ENCODE results near the gene INTS3. TPM values are rescaled to one million over a fixed set of nuclear protein-coding genes. Genes with fewer than 3 reads are reported as not detected.

The INTS3 gene
- total and polyA plus RNA-seq, 9 of the 15 experiments (the other 6 are each of a cell fraction or from before 2014, with no cell fraction given) = 6.3 to 24.1 (median 14.3) TPM

GRCh38 chr1:153790966-153791647 lies 63.3 kb downstream of the INTS3 start (continued):
- peak; percentile 81 for TF ChIP-seq CEBPG (CRISPR knock-in tag; IDR thresholded peaks at IDR 0.05)
- TF ChIP-seq CEBPG (tag; conservative IDR thresholded peaks at IDR 0.05 in 1 of 2, IDR thresholded peaks at IDR 0.05 in 1 of 2) = peak; percentile 98 to 99
- TF ChIP-seq, protein P1, sequence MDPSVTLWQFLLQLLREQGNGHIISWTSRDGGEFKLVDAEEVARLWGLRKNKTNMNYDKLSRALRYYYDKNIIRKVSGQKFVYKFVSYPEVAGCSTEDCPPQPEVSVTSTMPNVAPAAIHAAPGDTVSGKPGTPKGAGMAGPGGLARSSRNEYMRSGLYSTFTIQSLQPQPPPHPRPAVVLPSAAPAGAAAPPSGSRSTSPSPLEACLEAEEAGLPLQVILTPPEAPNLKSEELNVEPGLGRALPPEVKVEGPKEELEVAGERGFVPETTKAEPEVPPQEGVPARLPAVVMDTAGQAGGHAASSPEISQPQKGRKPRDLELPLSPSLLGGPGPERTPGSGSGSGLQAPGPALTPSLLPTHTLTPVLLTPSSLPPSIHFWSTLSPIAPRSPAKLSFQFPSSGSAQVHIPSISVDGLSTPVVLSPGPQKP (CRISPR knock-in tag; IDR thresholded peaks at IDR 0.05) = no peak
- TF ChIP-seq CHD7 (IDR thresholded peaks at IDR 0.05; ENCODE audit: low read depth, low read length) = no peak
- peak; percentile 40; the same call in 1 of the 2 replicates for TF ChIP-seq SMARCA4 (IDR thresholded peaks at IDR 0.05)
- peak; percentile 94 for TF ChIP-seq MEF2D (tag; conservative IDR thresholded peaks at IDR 0.05; ENCODE audit: low read depth)

Data from K562 (cell line).